GM12873 (cell line): ENCODE measurements around the gene TMEM258.

Experiments
- CTCF ChIP-seq: IDR thresholded peaks from 2 replicates; pipeline ENCODE4 v1.5.1; 2012; ENCODE audit warnings: low read depth, mild to moderate bottlenecking, moderate library complexity, low read length, control low read depth; ENCODE audit not compliant: insufficient read depth; ENCODE audit errors: missing control alignments

The TMEM258 gene

GRCh38 chr11:61764606-61765260 is 27.7 kb downstream of the TMEM258 start:
- no peak for TF ChIP-seq CTCF

- no peak for TF ChIP-seq CTCF
Observed at GRCh38 chr11:61763930-61764605, 28.3 kb downstream of the TMEM258 start.

- no peak for TF ChIP-seq CTCF
Observed at GRCh38 chr11:61762798-61763197, 29.6 kb downstream of the TMEM258 start.

- no peak for TF ChIP-seq CTCF
Observed at GRCh38 chr11:61762223-61762615, 30.2 kb downstream of the TMEM258 start.

- TF ChIP-seq CTCF, result no peak
Observed at GRCh38 chr11:61761440-61762222, 30.8 kb downstream of the TMEM258 start.

- no peak for TF ChIP-seq CTCF
Observed at GRCh38 chr11:61760946-61761345, 31.5 kb downstream of the TMEM258 start.

- TF ChIP-seq CTCF, result no peak
Observed at GRCh38 chr11:61757213-61757862, 35.1 kb downstream of the TMEM258 start.
